Epithelial cell of alveolus of lung (primary cell): ENCODE data around the gene PPP2R5A. TPM values are rescaled to one million over a fixed set of nuclear protein-coding genes. Genes with fewer than 3 reads are reported as not detected.

Source experiments
- total RNA-seq: library from RNA; depleted of rRNA; stranded (reverse); fragments of >200 nt; gene quantifications from 2 replicates; pipeline ENCODE4 v1.2.1, GENCODE V29; 2015

Gene PPP2R5A
- 21.5 and 23.3 TPM in 2 replicates for total RNA-seq

GRCh38 chr1:212284744-212285684 is at the start of gene PPP2R5A:
Gene PPP2R5A (plus strand): TSS chr1:212285410. CDS start chr1:212286111, 701 bp downstream.

Other genes starting within 250 kb of the PPP2R5A start
- 13.8 and 16.0 TPM in 2 replicates for gene INTS7, start 249.9 kb upstream of the PPP2R5A start, total RNA-seq
- gene DTL, start 249.7 kb upstream of the PPP2R5A start, total RNA-seq = 5.6 and 13.7 TPM in 2 replicates
- 9.6 and 11.0 TPM in 2 replicates for gene PACC1, start 129.5 kb downstream of the PPP2R5A start, total RNA-seq
- gene NENF, start 147.5 kb downstream of the PPP2R5A start, total RNA-seq = 36.1 and 52.2 TPM in 2 replicates